Measurements from ENCODE around the gene PTPN11.
A peak's percentile ranks its signal among the peaks of the same experiment; 100 is the strongest.
"Not testable (repeated sequence)": the region's sequence is repeated elsewhere in the genome, so short reads cannot be mapped to it uniquely, and the experiment has no call there.

PTPN11 gene

DNA sequence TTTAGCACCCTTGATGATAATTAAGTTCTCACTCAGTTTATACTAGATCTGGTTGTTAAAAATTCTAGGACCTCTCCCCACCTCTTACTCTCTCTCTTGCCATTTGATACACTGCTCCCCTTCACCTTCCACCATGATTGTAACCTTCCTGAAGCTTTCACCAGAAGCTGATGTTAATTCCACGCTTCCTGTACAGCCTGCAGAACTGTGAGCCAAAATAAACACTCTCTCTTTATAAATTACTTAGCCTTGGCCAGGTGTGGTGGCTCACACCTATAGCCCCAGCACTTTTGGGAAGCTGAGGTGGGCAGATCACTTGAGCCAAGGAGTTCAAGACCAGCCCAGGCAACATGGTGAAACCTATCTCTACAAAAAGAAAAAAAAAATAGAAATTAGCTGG, 25.4 kb upstream of the PTPN11 start:
- no peak for DNase-seq (ENCODE audit: low spot score)
- CTCF ChIA-PET, result no interaction called here
- H3K27ac ChIP-seq, result no peak overlapping the region
- POLR2A ChIA-PET (ENCODE audit: low non-redundant PET), result no interaction called here
- TF ChIP-seq, protein P1, sequence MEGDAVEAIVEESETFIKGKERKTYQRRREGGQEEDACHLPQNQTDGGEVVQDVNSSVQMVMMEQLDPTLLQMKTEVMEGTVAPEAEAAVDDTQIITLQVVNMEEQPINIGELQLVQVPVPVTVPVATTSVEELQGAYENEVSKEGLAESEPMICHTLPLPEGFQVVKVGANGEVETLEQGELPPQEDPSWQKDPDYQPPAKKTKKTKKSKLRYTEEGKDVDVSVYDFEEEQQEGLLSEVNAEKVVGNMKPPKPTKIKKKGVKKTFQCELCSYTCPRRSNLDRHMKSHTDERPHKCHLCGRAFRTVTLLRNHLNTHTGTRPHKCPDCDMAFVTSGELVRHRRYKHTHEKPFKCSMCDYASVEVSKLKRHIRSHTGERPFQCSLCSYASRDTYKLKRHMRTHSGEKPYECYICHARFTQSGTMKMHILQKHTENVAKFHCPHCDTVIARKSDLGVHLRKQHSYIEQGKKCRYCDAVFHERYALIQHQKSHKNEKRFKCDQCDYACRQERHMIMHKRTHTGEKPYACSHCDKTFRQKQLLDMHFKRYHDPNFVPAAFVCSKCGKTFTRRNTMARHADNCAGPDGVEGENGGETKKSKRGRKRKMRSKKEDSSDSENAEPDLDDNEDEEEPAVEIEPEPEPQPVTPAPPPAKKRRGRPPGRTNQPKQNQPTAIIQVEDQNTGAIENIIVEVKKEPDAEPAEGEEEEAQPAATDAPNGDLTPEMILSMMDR (conservative IDR thresholded peaks at IDR 0.05; ENCODE audit: low read depth), result no peak

DNA sequence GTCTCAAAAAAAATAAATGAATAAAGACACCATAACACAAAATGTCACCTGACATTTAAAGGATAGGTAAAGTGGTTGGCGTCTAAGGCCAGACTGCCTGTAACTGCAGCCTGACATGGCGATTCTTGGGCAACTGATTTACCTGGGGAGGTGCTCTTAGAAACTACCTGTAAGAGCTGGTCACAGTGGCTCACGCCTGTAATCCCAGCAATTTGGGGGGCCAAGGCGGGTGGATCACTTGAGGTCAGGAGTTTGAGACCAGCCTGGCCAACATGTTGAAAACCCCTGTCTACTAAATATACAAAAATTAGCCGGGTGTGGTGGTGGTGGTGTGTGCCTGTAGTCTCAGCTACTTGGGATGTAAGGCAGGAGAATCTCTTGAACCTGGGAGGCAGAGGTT, 17.7 kb upstream of the PTPN11 start:
- POLR2A ChIA-PET (ENCODE audit: low non-redundant PET), result no interaction called here
- CTCF ChIA-PET, result interaction anchor here (0.6 to 1.2 kb wide), 3 partner anchors 14 to 365 kb away, joined by 3 to 5 read pairs (median 5); no protein-coding TSS in a partner anchor
- H3K27ac ChIP-seq, result no peak overlapping the region
- no peak for DNase-seq (ENCODE audit: low spot score)
- TF ChIP-seq, protein P1 (conservative IDR thresholded peaks at IDR 0.05; ENCODE audit: low read depth), result no peak

DNA sequence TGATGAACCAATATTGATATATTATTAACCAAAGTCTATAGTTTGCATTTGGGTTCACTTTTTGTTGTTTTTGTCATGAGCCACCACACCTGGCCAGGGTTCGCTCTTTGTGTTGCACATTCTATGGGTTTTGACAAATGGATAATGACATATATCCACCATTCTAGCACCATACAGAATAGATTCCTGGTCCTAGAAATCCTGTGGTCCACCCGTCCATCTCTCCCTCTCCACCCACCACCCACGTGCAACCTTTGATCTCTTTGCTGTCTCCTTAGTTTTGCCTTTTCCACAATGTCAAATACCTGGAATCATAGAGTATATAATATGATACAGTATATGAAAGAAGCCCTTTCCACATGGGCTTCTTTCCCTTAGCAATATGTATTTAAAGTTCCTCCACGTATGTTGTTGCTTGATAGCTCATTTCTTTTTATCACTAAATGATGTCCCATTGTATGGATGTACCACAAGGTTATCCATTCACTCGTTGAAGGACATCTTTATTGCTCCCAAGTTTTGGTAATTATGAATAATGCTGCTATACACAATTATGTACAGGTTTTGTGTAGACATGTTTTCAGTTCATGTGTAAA, 16.7 kb upstream of the PTPN11 start:
- TF ChIP-seq, protein P1 (conservative IDR thresholded peaks at IDR 0.05; ENCODE audit: low read depth), result no peak
- no peak for DNase-seq (ENCODE audit: low spot score)
- ChIA-PET POLR2A (ENCODE audit: low non-redundant PET) (no interaction called here), CTCF (no interaction called here)
- no peak overlapping the region for H3K27ac ChIP-seq

DNA sequence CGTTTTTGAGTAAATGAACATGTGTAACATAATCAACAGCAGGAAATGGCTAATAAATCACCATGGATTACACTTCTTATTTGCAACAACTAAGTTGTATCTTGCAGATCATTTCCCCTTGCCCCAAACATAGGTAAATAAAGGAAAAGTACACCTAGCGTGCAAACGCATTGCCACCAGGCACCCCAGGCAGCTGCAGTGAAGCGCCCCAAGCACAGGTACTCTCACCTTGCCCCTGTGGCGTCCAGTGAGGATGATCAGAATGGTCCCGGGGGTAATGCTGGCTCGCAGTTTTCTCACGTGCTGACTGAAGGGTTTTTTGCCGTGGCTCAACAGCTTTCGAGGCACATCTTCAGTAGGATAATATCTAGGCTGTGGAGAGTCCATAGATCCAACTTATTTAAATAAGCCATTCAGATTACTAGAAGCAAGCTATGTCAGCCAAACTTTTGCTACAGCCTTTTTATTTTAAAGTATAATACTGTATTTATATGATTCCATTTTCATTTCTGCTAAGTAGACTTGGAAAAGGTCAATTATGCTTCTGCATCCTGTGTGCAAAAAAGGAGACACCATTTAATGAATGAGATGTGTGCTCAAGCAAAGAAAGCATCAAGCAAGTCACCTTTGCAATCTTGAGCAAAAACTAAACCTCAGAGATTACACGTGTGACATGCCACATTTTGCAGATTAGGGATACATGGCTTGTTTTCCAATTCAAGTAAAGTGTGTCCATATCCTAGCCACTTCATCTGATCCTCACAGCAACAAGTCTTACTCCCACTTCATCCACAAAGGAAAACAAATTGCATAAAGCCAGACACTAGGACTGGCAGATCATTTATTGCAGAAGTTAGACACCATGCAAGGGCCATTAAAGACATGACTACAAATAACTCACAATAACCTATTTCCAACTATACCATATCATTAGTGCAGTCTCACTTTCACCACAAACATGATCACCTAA, 11.9 kb upstream of the PTPN11 start:
- H3K27ac ChIP-seq, result peak overlapping the region; percentile 35; the same call in 1 of the 2 replicates
- POLR2A ChIA-PET (ENCODE audit: low non-redundant PET), result no interaction called here
- DNase-seq (ENCODE audit: low spot score), result no peak
- CTCF ChIA-PET, result no interaction called here
- TF ChIP-seq, protein P1 (conservative IDR thresholded peaks at IDR 0.05; ENCODE audit: low read depth), result no peak

DNA sequence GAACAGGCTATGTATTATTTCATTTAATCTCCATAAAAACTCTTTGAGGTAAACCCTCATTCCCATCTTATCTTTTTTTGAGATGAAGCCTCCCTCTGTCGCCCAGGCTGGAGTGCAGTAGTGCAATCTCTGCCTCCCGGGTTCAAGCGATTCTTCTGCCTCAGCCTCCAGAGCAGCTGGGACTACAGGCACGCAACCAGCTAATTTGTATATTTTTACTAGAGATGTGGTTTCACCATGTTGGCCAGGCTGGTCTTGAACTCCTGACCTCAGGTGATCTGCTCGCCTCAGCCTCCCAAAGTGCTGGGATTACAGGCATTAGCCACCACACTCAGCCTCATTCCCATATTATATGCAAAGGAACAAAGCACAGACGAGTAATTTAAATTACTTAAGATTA, 11.1 kb upstream of the PTPN11 start:
- peak overlapping the region; percentile 43 for H3K27ac ChIP-seq
- DNase-seq (ENCODE audit: low spot score); CTCF ChIA-PET; POLR2A ChIA-PET (ENCODE audit: low non-redundant PET): not testable (repeated sequence)

DNA sequence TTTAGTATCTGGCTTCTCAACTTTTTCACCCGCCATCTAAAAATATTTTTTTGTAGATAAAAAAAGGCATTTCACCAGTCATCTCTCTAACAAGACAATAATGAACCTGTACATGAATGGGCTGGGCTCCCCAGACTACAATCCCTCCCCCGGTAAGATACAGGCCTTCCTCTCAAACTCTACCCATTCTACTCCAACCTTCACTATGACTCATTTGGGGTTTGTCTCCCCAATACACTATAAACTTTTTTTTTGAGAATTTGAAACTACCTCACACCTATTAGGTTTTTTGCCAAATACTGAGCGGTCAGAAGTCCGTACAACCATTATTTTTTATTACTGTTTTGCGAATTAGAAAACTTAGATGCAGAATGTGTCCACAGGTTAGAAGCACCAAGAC, 10.1 kb upstream of the PTPN11 start:
- ChIA-PET CTCF (no interaction called here), POLR2A (ENCODE audit: low non-redundant PET) (no interaction called here)
- TF ChIP-seq, protein P1 (conservative IDR thresholded peaks at IDR 0.05; ENCODE audit: low read depth), result no peak
- H3K27ac ChIP-seq, result peak overlapping the region; percentile 88
- peak; percentile 17 for DNase-seq (ENCODE audit: low spot score)

All from RWPE1 (cell line).